ENCODE results near the gene KDELR1. TPM values are rescaled to one million over a fixed set of nuclear protein-coding genes. Genes with fewer than 3 reads are reported as not detected.

Gene KDELR1
- total and polyA plus RNA-seq, 9 of the 15 experiments (the other 6 are each of a cell fraction or from before 2014, with no cell fraction given): 6.1 to 165 (median 58.5) TPM

GRCh38 chr19:48332662-48333466, 58.5 kb downstream of the KDELR1 start (continued):
- TF ChIP-seq ETV1 (tag; conservative IDR thresholded peaks at IDR 0.05; ENCODE audit: low read depth): no peak
- TF ChIP-seq ZNF707 (CRISPR knock-in tag; conservative IDR thresholded peaks at IDR 0.05): no peak
- TF ChIP-seq CBFB (CRISPR knock-in tag; IDR thresholded peaks at IDR 0.05): no peak
- TF ChIP-seq ARHGAP35 (IDR thresholded peaks at IDR 0.05; ENCODE audit: partially characterized antibody): no peak
- 0 out of 2 replicates have a peak, but pooled peaks have one; percentile 51 for TF ChIP-seq HMG20B (CRISPR knock-in tag; IDR thresholded peaks at IDR 0.05)
- TF ChIP-seq SREBF2 (CRISPR knock-in tag; IDR thresholded peaks at IDR 0.05): no peak
- TF ChIP-seq ZNF274 (IDR thresholded peaks at IDR 0.05; ENCODE audit: borderline replicate concordance, low read depth, low read length): no peak
- TF ChIP-seq BCOR (IDR thresholded peaks at IDR 0.05): no peak
- TF ChIP-seq, protein P1, sequence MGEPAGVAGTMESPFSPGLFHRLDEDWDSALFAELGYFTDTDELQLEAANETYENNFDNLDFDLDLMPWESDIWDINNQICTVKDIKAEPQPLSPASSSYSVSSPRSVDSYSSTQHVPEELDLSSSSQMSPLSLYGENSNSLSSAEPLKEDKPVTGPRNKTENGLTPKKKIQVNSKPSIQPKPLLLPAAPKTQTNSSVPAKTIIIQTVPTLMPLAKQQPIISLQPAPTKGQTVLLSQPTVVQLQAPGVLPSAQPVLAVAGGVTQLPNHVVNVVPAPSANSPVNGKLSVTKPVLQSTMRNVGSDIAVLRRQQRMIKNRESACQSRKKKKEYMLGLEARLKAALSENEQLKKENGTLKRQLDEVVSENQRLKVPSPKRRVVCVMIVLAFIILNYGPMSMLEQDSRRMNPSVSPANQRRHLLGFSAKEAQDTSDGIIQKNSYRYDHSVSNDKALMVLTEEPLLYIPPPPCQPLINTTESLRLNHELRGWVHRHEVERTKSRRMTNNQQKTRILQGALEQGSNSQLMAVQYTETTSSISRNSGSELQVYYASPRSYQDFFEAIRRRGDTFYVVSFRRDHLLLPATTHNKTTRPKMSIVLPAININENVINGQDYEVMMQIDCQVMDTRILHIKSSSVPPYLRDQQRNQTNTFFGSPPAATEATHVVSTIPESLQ (CRISPR knock-in tag; IDR thresholded peaks at IDR 0.05): no peak
- no peak for TF ChIP-seq MCM2 (IDR thresholded peaks at IDR 0.05; ENCODE audit: low read depth)
- no peak for TF ChIP-seq ZNF592 (IDR thresholded peaks at IDR 0.05)
- TF ChIP-seq RBFOX2 (IDR thresholded peaks at IDR 0.05; ENCODE audit: low read depth, low read length): 0 out of 2 replicates have a peak, but pooled peaks have one; percentile 23
- TF ChIP-seq ASH1L (IDR thresholded peaks at IDR 0.05; ENCODE audit: borderline replicate concordance, low read depth, partially characterized antibody): peak; percentile 67
- TF ChIP-seq JUN (IDR thresholded peaks at IDR 0.05; ENCODE audit: borderline replicate concordance, low read depth, low read length): no peak; the same call in 1 of the 2 replicates
- no peak for TF ChIP-seq JUN (CRISPR knock-in tag; IDR thresholded peaks at IDR 0.05; ENCODE audit: borderline replicate concordance)
- no peak for TF ChIP-seq KLF10 (CRISPR knock-in tag; IDR thresholded peaks at IDR 0.05)
- TF ChIP-seq NONO (IDR thresholded peaks at IDR 0.05; ENCODE audit: low read depth in 2 of 2, low read length in 1 of 2): no peak
- peak; percentile 62; the same call in 1 of the 2 replicates for TF ChIP-seq ARID3A (IDR thresholded peaks at IDR 0.05; ENCODE audit: borderline replicate concordance, low read depth, low read length)
- TF ChIP-seq PRMT5 (CRISPR knock-in tag; IDR thresholded peaks at IDR 0.05): no peak
- no peak for TF ChIP-seq ZNF561 (CRISPR knock-in tag; conservative IDR thresholded peaks at IDR 0.05)

Data from K562 (cell line).